H1 (cell line): ENCODE measurements around the gene PTMS. TPM values are rescaled to one million over a fixed set of nuclear protein-coding genes. Genes with fewer than 3 reads are reported as not detected.

Source experiments
- CHD7 ChIP-seq: fragments of 300-600 bp; sonication (generic); IDR thresholded peaks from 2 replicates; pipeline ENCODE4 v1.7.1; 2012; ENCODE audit warnings: low read length, moderate library complexity, mild to moderate bottlenecking, inconsistent platforms; ENCODE audit not compliant: insufficient replicate concordance
- E2F6 ChIP-seq: IDR thresholded peaks from 2 replicates; pipeline ENCODE4 v1.6.1; 2012; ENCODE audit warnings: inconsistent platforms
- KDM5A ChIP-seq: fragments of 200-600 bp; IDR thresholded peaks from 2 replicates; pipeline ENCODE4 v1.7.1; 2012; ENCODE audit warnings: mild to moderate bottlenecking, low read length, inconsistent platforms, mixed read lengths
- RNF2 ChIP-seq: fragments of 200-900, 300-1000 bp; sonication (generic); IDR thresholded peaks from 2 replicates; pipeline ENCODE4 v1.7.1; 2016; ENCODE audit warnings: borderline replicate concordance, low read depth, mild to moderate bottlenecking, antibody characterized with exemption, low read length; ENCODE audit not compliant: poor library complexity, severe bottlenecking; ENCODE audit errors: missing control alignments
- SP1 ChIP-seq: IDR thresholded peaks from 2 replicates; pipeline ENCODE4 v1.6.1; 2011; ENCODE audit warnings: low read depth, low read length
- polyA plus RNA-seq, 7 experiments: library from polyadenylated mRNA; depleted of rRNA in 3 of 7; stranded (reverse) in 5 of 7; unstranded in 2 of 7; fragments of >200 nt in 5 of 7; fragments of 200-250 nt in 2 of 7; gene quantifications; 1 replicate in 5 of 7; 2 replicates in 1 of 7; 4 replicates in 1 of 7; pipeline versions ENCODE4 v1.2.1 to v1.2.3, GENCODE V29; 2011 to 2013; ENCODE audit warnings: missing spikeins in 2 of 7, mixed read lengths in 2 of 7
- total RNA-seq: library from RNA; stranded (reverse); fragmentation: NEBNext Ultra II Directional; extraction: Animal tissue kit (Norgen Biotek cat#: 25700); gene quantifications from 2 replicates; pipeline ENCODE4 v1.2.1, GENCODE V29; 2021

PTMS gene
- total and polyA plus RNA-seq, 2 of the 8 experiments (the other 6 are each of a cell fraction or from before 2014, with no cell fraction given): 444 to 553 TPM

GRCh38 chr12:6772331-6772695 lies 6.2 kb downstream of the PTMS start, which contains the start of gene LAG3 (continued):
- TF ChIP-seq CHD7 (no peak), KDM5A (no peak), SP1 (no peak), RNF2 (no peak), E2F6 (no peak)
